Naive B cell (primary cell): ENCODE data around the gene BMPR1A. TPM values are rescaled to one million over a fixed set of nuclear protein-coding genes. Genes with fewer than 3 reads are reported as not detected.

ENCODE experiments used
- ATAC-seq, 2 donors: fragments of 150-1000 bp; cut with Tn5 transposase; 2 replicates each; pipeline ENCODE4 v1.10.0; 2021; ENCODE audit warnings: low read depth in 2 of 2, mild to moderate bottlenecking in 2 of 2, moderate library complexity in 2 of 2
- DNase-seq: peaks from one replicate; pipeline ENCODE4 v3.0.0; 2022
- H3K27ac Mint-ChIP-seq, 6 donors: one replicate each; pipeline ENCODE4 v1.8.0; 2020 to 2022; ENCODE audit warnings: mild to moderate bottlenecking in 6 of 6, mixed read lengths in 6 of 6, moderate library complexity in 5 of 6, inconsistent platforms in 2 of 6
- H3K27me3 Mint-ChIP-seq, 3 donors: one replicate each; pipeline ENCODE4 v1.8.0; 2021 to 2022; ENCODE audit warnings: mixed read lengths in 3 of 3, mild to moderate bottlenecking in 1 of 3
- H3K36me3 Mint-ChIP-seq, 2 donors: one replicate each; pipeline ENCODE4 v1.8.0; 2020 to 2022; ENCODE audit warnings: mixed read lengths in 2 of 2, inconsistent platforms in 1 of 2, mild to moderate bottlenecking in 1 of 2
- H3K4me1 Mint-ChIP-seq, 3 donors: one replicate each; pipeline ENCODE4 v1.8.0; 2020 to 2022; ENCODE audit warnings: mixed read lengths in 3 of 3, inconsistent platforms in 1 of 3, mild to moderate bottlenecking in 1 of 3, moderate library complexity in 1 of 3
- H3K4me3 Mint-ChIP-seq, 8 donors: one replicate each; pipeline ENCODE4 v1.8.0; 2020 to 2022; ENCODE audit warnings: mild to moderate bottlenecking in 8 of 8, mixed read lengths in 8 of 8, moderate library complexity in 8 of 8, inconsistent platforms in 2 of 8
- H3K9me3 Mint-ChIP-seq, 7 donors: one replicate each; pipeline ENCODE4 v1.8.0; 2020 to 2022; ENCODE audit warnings: mixed read lengths in 7 of 7, mild to moderate bottlenecking in 5 of 7, inconsistent platforms in 2 of 7, moderate library complexity in 1 of 7
- polyA plus RNA-seq, 6 donors: library from polyadenylated mRNA; unstranded; fragments of 300-500 nt; fragmentation: Illumina TruSeq; gene quantifications; one replicate each; pipeline ENCODE4 v1.2.3, GENCODE V29; 2021; ENCODE audit warnings: low read depth in 6 of 6

The BMPR1A gene
- polyA plus RNA-seq, 6 donors from 2014 or later, result 0.73 to 3.4 (median 1.2) TPM; not detected in 1

DNA sequence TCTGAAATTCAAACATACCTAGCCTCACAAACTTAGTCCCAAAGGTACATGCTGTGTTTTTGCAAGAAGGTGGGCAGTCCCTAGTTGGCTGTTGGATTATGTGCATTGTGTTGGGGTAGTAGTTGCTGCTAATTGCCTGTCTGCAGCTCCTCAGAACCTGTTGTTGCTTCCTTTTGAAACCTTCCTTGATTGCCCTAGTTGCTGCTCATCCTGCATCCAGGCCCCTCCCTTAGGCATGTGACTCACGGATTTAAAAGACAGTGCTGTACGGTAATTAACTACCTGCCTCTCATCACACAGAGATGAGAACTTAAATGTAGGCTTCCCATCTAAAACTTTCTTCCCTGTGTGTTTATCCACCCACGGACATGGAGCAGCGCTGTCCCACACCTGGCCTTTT, 67.7 kb downstream of the BMPR1A start:
- Mint-ChIP-seq H3K27me3 (peaks cover 7 to 13% (median 11%) of the 10 kb centered on the region in 3 donors), H3K4me1 (no peaks in the 10 kb centered on the region), H3K9me3 (peaks cover 0 to 4% (median 0%) of the 10 kb centered on the region in 7 donors), H3K4me3 (no peak overlapping the region), H3K36me3 (no peaks in the 10 kb centered on the region), H3K27ac (no peak overlapping the region)
- DNase-seq (no peak), ATAC-seq (no peak)

GRCh38 chr10:86825366-86825765, 68.9 kb downstream of the BMPR1A start:
- no peak overlapping the region for H3K4me3 Mint-ChIP-seq
- no peaks in the 10 kb centered on the region for H3K4me1 Mint-ChIP-seq
- DNase-seq (no peak), ATAC-seq (no peak)
- peaks cover 15 to 19% (median 15%) of the 10 kb centered on the region in 3 donors for H3K27me3 Mint-ChIP-seq
- no peaks in the 10 kb centered on the region for H3K36me3 Mint-ChIP-seq
- H3K9me3 Mint-ChIP-seq, result peaks cover 0 to 4% (median 0%) of the 10 kb centered on the region in 7 donors
- no peak overlapping the region for H3K27ac Mint-ChIP-seq

GRCh38 chr10:86827639-86828038, 71.2 kb downstream of the BMPR1A start:
- Mint-ChIP-seq H3K36me3 (no peaks in the 10 kb centered on the region), H3K4me3 (no peak overlapping the region), H3K27ac (no peak overlapping the region), H3K27me3 (peaks cover 11 to 22% (median 16%) of the 10 kb centered on the region in 3 donors), H3K9me3 (peaks cover 0 to 4% (median 0%) of the 10 kb centered on the region in 7 donors), H3K4me1 (no peaks in the 10 kb centered on the region)
- DNase-seq (no peak), ATAC-seq (no peak)

DNA sequence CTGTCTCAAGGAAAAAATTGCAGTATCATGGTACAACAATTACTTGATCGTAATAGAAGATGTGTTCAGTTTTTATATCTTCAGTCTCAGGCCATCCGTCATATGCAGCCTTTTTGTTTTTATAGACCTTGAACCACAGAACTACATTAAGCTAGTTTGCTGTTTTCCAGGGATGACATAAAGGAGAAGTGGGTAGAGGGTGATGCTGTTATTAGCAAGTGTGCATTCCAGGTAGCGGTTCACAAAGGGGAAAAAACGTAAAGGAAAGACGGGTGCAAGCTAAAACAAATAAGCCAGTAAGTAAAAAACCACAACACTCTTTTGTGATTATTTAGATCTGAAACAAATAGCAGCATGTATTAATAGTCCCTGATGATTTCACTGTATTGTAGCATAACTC, 71.7 kb downstream of the BMPR1A start:
- ATAC-seq (no peak), DNase-seq (no peak)
- Mint-ChIP-seq H3K27me3 (peaks cover 14 to 26% (median 18%) of the 10 kb centered on the region in 3 donors), H3K4me1 (no peaks in the 10 kb centered on the region), H3K27ac (no peak overlapping the region), H3K36me3 (no peaks in the 10 kb centered on the region), H3K4me3 (no peak overlapping the region), H3K9me3 (peaks cover 0 to 4% (median 0%) of the 10 kb centered on the region in 7 donors)

- Mint-ChIP-seq H3K4me3 (no peak overlapping the region), H3K36me3 (no peaks in the 10 kb centered on the region), H3K27me3 (peaks cover 19 to 37% (median 23%) of the 10 kb centered on the region in 3 donors), H3K4me1 (no peaks in the 10 kb centered on the region), H3K27ac (no peak overlapping the region), H3K9me3 (no peaks in the 10 kb centered on the region)
- ATAC-seq (no peak), DNase-seq (no peak)
These were observed 73.1 kb downstream of the BMPR1A start for GRCh38 chr10:86829472-86829871.

- Mint-ChIP-seq H3K4me1 (no peaks in the 10 kb centered on the region), H3K9me3 (no peaks in the 10 kb centered on the region), H3K36me3 (no peaks in the 10 kb centered on the region), H3K4me3 (no peak overlapping the region), H3K27me3 (peaks cover 19 to 37% (median 27%) of the 10 kb centered on the region in 3 donors), H3K27ac (no peak overlapping the region)
- DNase-seq, result no peak
- no peak for ATAC-seq
These were observed 73.7 kb downstream of the BMPR1A start for GRCh38 chr10:86830043-86830591.

GRCh38 chr10:86833969-86834368, 77.5 kb downstream of the BMPR1A start:
- Mint-ChIP-seq H3K27me3 (peaks cover 19 to 27% (median 24%) of the 10 kb centered on the region in 3 donors), H3K4me3 (no peak overlapping the region), H3K9me3 (no peaks in the 10 kb centered on the region), H3K27ac (no peak overlapping the region), H3K4me1 (no peaks in the 10 kb centered on the region), H3K36me3 (no peaks in the 10 kb centered on the region)
- DNase-seq (no peak), ATAC-seq (no peak)

DNA sequence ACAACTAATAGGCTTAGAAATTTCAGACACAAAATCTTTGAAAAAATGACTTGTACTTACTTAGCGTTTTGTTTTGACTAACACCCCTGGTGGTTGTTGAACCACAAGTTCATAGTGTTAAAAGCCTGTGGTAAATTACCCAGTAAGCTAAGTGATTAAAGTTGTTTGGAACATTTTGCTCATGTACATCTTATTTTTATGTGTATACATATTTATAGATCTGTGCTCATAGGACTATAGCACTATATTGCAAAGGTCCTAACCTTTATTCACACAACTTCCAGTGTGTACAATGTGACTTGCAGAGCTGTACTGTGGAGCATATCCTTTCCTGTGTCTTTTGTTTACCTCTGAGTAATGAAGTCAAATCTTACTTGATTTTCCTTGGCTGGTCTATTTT, 79.6 kb downstream of the BMPR1A start:
- Mint-ChIP-seq H3K27me3 (peaks cover 9 to 22% (median 14%) of the 10 kb centered on the region in 3 donors), H3K36me3 (peaks cover 0 to 10% of the 10 kb centered on the region in 2 donors), H3K27ac (no peak overlapping the region), H3K4me3 (no peak overlapping the region), H3K4me1 (no peaks in the 10 kb centered on the region), H3K9me3 (no peaks in the 10 kb centered on the region)
- DNase-seq (no peak), ATAC-seq (no peak)

DNA sequence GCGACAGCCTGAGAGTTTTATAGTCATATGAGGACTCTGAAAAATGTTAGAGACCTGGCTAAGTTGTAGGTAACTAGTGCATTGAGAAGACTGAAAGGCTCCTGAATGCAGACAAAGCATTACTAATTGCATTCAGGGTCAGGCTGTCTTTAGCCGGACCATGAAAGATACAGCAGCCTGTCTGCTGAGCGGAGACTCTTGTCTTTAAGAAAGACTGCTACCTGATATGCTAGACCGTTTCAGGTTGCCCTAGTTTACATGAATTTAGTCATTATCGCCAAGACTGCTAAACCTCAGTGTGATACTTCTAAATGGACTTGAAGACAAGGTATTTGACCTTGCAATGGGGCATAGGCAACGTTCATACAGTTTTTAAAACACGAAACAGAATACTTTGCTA, 81.2 kb downstream of the BMPR1A start:
- Mint-ChIP-seq H3K36me3 (peaks cover 0 to 10% of the 10 kb centered on the region in 2 donors), H3K27me3 (peaks cover 9 to 17% (median 14%) of the 10 kb centered on the region in 3 donors), H3K27ac (no peak overlapping the region), H3K4me1 (no peaks in the 10 kb centered on the region), H3K9me3 (no peaks in the 10 kb centered on the region), H3K4me3 (no peak overlapping the region)
- DNase-seq (no peak), ATAC-seq (no peak)

DNA sequence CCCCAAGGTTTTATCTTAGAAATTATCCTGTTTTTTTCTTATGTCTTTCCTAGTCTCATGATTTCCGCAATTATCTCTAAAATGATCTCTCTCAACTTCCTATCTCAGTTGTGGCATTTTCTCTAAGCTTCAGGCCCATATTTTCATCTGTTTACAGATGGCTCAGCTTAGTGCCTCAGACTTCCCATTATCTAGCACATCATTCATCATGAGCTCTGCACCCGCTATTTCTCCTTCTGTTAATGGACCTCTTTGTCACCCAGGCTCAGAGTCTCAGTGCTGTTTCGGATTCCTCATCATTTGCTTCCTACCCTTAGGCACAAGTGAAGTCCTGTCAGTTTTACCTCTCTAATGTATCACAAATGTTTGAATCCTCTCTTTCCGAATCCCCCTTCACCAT, 84.1 kb downstream of the BMPR1A start:
- H3K27me3 Mint-ChIP-seq, result peaks cover 0 to 5% (median 0%) of the 10 kb centered on the region in 3 donors
- no peak for ATAC-seq
- peaks cover 0 to 10% of the 10 kb centered on the region in 2 donors for H3K36me3 Mint-ChIP-seq
- no peak overlapping the region for H3K27ac Mint-ChIP-seq
- DNase-seq, result no peak
- no peaks in the 10 kb centered on the region for H3K9me3 Mint-ChIP-seq
- no peaks in the 10 kb centered on the region for H3K4me1 Mint-ChIP-seq
- H3K4me3 Mint-ChIP-seq, result no peak overlapping the region

GRCh38 chr10:86846088-86846487, 89.7 kb downstream of the BMPR1A start:
- Mint-ChIP-seq H3K4me1 (no peaks in the 10 kb centered on the region), H3K27me3 (no peaks in the 10 kb centered on the region), H3K36me3 (no peaks in the 10 kb centered on the region), H3K9me3 (no peaks in the 10 kb centered on the region), H3K27ac (no peak overlapping the region), H3K4me3 (no peak overlapping the region)
- no peak for ATAC-seq
- no peak for DNase-seq

DNA sequence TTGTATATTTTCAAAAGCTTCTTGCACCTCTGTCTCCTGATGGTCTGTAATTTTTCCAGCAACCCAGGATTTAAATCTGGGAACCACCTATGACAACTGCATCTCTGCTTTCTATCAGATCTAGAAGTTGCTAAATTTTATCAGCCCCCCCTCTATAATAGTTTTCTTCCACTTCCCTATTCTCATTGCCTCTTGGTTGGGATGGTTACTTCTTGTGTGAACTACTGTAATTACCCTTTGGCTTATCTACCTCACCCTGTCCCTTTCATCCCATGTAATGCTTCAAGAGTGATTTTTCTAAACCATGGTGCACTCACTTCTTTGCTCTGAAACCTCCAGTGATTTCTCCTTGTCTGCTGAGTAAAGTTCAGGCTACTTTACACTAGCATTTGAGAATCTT, 92.3 kb downstream of the BMPR1A start:
- H3K4me1 Mint-ChIP-seq, result no peaks in the 10 kb centered on the region
- no peak overlapping the region for H3K4me3 Mint-ChIP-seq
- DNase-seq, result no peak
- peaks cover 4 to 16% (median 5%) of the 10 kb centered on the region in 7 donors for H3K9me3 Mint-ChIP-seq
- H3K27ac Mint-ChIP-seq, result no peak overlapping the region
- peaks cover 4 to 11% (median 7%) of the 10 kb centered on the region in 3 donors for H3K27me3 Mint-ChIP-seq
- peaks cover 6 to 7% of the 10 kb centered on the region in 2 donors for H3K36me3 Mint-ChIP-seq
- ATAC-seq, result no peak

DNA sequence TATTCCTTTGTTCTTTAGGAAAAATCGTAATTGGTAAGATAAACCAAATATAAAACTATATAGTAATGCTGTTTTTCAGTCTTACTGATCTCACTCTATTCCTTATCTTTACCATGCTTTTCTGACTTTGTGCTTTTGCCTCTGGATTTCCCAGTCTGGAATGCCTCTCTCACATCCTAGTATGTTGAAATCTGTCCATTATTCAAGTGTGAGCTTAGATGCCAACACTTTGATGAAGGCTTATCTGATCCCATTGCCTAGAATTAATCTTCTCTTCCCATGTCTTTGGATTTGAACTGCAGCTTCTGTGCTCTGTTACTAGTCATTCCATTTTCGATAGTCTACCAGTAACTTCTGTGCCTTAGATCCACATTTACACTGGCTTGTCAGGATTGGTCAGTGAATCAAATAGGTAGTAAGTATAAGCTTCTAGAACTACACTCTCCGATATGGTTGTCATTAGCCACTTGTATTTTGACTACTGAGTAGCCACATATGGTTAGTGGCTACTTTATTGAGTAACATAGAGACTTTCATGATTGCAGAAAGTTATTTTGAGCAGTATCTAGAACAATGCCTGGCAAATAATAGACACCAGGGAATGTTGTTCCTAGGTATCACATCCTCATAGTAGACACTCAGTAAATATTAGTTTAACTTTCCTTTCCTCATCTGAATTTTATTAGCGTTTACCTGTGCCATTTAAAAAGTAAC, 92.9 kb downstream of the BMPR1A start:
- Mint-ChIP-seq H3K9me3 (peaks cover 4 to 22% (median 8%) of the 10 kb centered on the region in 7 donors), H3K4me1 (no peaks in the 10 kb centered on the region), H3K36me3 (peaks cover 7% of the 10 kb centered on the region in 2 donors), H3K27me3 (peaks cover 4 to 16% (median 7%) of the 10 kb centered on the region in 3 donors), H3K27ac (no peak overlapping the region), H3K4me3 (no peak overlapping the region)
- DNase-seq, result no peak
- ATAC-seq, result no peak

GRCh38 chr10:86850481-86850880, 94.1 kb downstream of the BMPR1A start:
- DNase-seq, result no peak
- no peak for ATAC-seq
- H3K4me1 Mint-ChIP-seq, result no peaks in the 10 kb centered on the region
- peaks cover 7% of the 10 kb centered on the region in 2 donors for H3K36me3 Mint-ChIP-seq
- H3K4me3 Mint-ChIP-seq, result no peak overlapping the region
- H3K9me3 Mint-ChIP-seq, result peaks cover 4 to 25% (median 8%) of the 10 kb centered on the region in 7 donors
- peaks cover 4 to 18% (median 7%) of the 10 kb centered on the region in 3 donors for H3K27me3 Mint-ChIP-seq
- no peak overlapping the region for H3K27ac Mint-ChIP-seq
